ENCODE data around the gene PRDX6.

- TF ChIP-seq POLR2A (IDR thresholded peaks at IDR 0.05; ENCODE audit: low read depth, low read length): no peak
- TF ChIP-seq, protein P1, sequence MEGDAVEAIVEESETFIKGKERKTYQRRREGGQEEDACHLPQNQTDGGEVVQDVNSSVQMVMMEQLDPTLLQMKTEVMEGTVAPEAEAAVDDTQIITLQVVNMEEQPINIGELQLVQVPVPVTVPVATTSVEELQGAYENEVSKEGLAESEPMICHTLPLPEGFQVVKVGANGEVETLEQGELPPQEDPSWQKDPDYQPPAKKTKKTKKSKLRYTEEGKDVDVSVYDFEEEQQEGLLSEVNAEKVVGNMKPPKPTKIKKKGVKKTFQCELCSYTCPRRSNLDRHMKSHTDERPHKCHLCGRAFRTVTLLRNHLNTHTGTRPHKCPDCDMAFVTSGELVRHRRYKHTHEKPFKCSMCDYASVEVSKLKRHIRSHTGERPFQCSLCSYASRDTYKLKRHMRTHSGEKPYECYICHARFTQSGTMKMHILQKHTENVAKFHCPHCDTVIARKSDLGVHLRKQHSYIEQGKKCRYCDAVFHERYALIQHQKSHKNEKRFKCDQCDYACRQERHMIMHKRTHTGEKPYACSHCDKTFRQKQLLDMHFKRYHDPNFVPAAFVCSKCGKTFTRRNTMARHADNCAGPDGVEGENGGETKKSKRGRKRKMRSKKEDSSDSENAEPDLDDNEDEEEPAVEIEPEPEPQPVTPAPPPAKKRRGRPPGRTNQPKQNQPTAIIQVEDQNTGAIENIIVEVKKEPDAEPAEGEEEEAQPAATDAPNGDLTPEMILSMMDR (IDR thresholded peaks at IDR 0.05; ENCODE audit: extremely low read depth in 1 of 2, insufficient read depth in 1 of 2, low read depth in 1 of 2, low read length in 2 of 2): no peak
These were observed 9.7 kb upstream of the PRDX6 start for GRCh38 chr1:173467426-173467825.
